ENCODE measurements around the gene CDH13.

GRCh38 chr16:82752172-82752571 is 125.4 kb downstream of the CDH13 start:
- TF ChIP-seq CTCF (IDR thresholded peaks at IDR 0.05) (no peak), POLR2A (IDR thresholded peaks at IDR 0.05) (no peak)

All from adrenal gland (tissue), 5 donors.